Skeletal muscle satellite cell (primary cell): ENCODE results near the gene KNDC1.

Experiments used
- H3K27me3 ChIP-seq: 2 replicates; pipeline ENCODE4 v1.7.0; 2013; ENCODE audit warnings: low read length; ENCODE audit not compliant: control insufficient read depth, insufficient read depth
- H3K36me3 ChIP-seq: 2 replicates; pipeline ENCODE4 v1.7.0; 2013; ENCODE audit warnings: mild to moderate bottlenecking, control low read depth, low read length; ENCODE audit not compliant: insufficient read depth
- H3K4me1 ChIP-seq: 2 replicates; pipeline ENCODE4 v1.7.0; 2013; ENCODE audit warnings: low read length; ENCODE audit not compliant: control insufficient read depth, insufficient read depth
- H3K4me2 ChIP-seq: 2 replicates; pipeline ENCODE4 v1.7.0; 2013; ENCODE audit warnings: mild to moderate bottlenecking, low read length
- H3K4me3 ChIP-seq: 2 replicates; pipeline ENCODE4 v1.7.0; 2013; ENCODE audit warnings: low read length
- H3K9ac ChIP-seq: 2 replicates; pipeline ENCODE4 v1.7.0; 2013; ENCODE audit warnings: mild to moderate bottlenecking, low read depth, low read length, moderate library complexity
- H3K9me3 ChIP-seq: replicated peaks from 2 replicates; pipeline ENCODE4 v1.7.0; 2013; ENCODE audit warnings: mild to moderate bottlenecking, control low read depth, low read length

The KNDC1 gene

GRCh38 chr10:133253361-133253955, 93.4 kb downstream of the KNDC1 start:
- H3K36me3 ChIP-seq, result no peaks in the 10 kb centered on the region
- H3K9me3 ChIP-seq, result no peaks in the 10 kb centered on the region
- no peak overlapping the region for H3K9ac ChIP-seq
- no peak overlapping the region for H3K4me2 ChIP-seq
- no peak overlapping the region for H3K4me3 ChIP-seq
- peaks cover 10% of the 10 kb centered on the region for H3K4me1 ChIP-seq
- H3K27me3 ChIP-seq, result peaks cover 13% of the 10 kb centered on the region

GRCh38 chr10:133254421-133255120, 94.6 kb downstream of the KNDC1 start:
- no peak overlapping the region for H3K4me3 ChIP-seq
- no peak overlapping the region for H3K9ac ChIP-seq
- no peaks in the 10 kb centered on the region for H3K36me3 ChIP-seq
- H3K4me1 ChIP-seq, result peaks cover 19% of the 10 kb centered on the region
- no peaks in the 10 kb centered on the region for H3K9me3 ChIP-seq
- H3K27me3 ChIP-seq, result peaks cover 10% of the 10 kb centered on the region
- H3K4me2 ChIP-seq, result no peak overlapping the region

DNA sequence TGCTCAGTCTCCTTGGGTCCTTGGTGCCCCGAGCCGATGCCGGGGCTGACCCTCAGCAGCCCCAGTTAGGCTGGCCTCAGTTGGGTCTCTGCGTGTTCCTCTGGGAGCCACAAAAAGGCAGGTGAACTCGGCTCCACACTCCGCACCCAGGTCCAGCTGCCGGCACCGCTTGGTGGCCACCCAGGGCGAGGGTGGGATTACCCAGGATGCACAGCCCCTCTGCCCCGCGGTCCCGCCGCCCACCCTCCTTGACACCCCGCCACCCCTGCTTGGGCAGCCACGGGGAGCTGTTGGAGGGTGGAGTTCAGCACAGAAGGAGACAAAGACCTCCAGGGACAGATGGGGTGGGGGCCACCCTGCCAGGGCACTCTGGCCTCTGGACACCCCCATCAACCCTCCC, 95.3 kb downstream of the KNDC1 start:
- H3K4me1 ChIP-seq, result peaks cover 27% of the 10 kb centered on the region
- no peaks in the 10 kb centered on the region for H3K36me3 ChIP-seq
- H3K27me3 ChIP-seq, result peaks cover 6% of the 10 kb centered on the region
- H3K4me2 ChIP-seq, result no peak overlapping the region
- H3K9ac ChIP-seq, result no peak overlapping the region
- H3K4me3 ChIP-seq, result no peak overlapping the region
- H3K9me3 ChIP-seq, result no peaks in the 10 kb centered on the region

DNA sequence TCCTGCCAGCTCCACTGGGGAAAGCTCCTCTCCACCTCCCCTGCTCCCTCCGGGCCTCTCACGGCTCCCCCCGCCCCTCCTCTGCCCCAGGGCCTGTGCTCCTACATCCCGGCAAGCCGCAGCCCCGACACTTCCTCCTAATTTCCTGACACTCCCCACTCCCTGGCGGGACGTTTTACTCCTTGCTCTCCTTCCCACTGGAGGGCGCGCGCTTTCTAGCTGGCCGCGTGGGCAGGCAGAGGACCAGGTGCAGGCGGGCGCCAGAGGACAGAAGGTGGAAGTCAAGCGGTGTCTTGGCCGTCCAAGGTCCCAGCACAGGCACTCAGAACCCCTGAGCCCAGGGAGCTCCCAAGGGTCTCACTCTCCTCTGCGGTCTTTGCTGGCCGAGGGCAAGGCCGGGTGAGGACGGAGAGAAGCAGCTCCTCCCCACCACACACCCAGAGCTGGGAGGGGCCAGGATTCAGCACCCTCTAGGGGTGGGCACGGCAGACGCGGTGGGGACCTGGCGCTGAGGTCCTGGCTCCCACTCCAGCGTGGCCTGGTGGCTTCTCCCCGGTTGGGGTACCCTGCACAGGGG, 97.6 kb downstream of the KNDC1 start:
- peaks cover 44% of the 10 kb centered on the region for H3K4me1 ChIP-seq
- H3K9ac ChIP-seq, result no peak overlapping the region

GRCh38 chr10:133258066-133258817, 98.2 kb downstream of the KNDC1 start:
- Histone ChIP-seq H3K9me3 (no peaks in the 10 kb centered on the region), H3K4me3 (no peak overlapping the region), H3K9ac (no peak overlapping the region), H3K27me3 (no peaks in the 10 kb centered on the region), H3K4me2 (peak overlapping the region; percentile 64), H3K36me3 (no peaks in the 10 kb centered on the region), H3K4me1 (peaks cover 44% of the 10 kb centered on the region)

More for the DNA sequence above, 97.6 kb downstream of the KNDC1 start:
- no peaks in the 10 kb centered on the region for H3K9me3 ChIP-seq
- H3K36me3 ChIP-seq, result no peaks in the 10 kb centered on the region
- H3K27me3 ChIP-seq, result no peaks in the 10 kb centered on the region
- no peak overlapping the region for H3K4me2 ChIP-seq
- no peak overlapping the region for H3K4me3 ChIP-seq

DNA sequence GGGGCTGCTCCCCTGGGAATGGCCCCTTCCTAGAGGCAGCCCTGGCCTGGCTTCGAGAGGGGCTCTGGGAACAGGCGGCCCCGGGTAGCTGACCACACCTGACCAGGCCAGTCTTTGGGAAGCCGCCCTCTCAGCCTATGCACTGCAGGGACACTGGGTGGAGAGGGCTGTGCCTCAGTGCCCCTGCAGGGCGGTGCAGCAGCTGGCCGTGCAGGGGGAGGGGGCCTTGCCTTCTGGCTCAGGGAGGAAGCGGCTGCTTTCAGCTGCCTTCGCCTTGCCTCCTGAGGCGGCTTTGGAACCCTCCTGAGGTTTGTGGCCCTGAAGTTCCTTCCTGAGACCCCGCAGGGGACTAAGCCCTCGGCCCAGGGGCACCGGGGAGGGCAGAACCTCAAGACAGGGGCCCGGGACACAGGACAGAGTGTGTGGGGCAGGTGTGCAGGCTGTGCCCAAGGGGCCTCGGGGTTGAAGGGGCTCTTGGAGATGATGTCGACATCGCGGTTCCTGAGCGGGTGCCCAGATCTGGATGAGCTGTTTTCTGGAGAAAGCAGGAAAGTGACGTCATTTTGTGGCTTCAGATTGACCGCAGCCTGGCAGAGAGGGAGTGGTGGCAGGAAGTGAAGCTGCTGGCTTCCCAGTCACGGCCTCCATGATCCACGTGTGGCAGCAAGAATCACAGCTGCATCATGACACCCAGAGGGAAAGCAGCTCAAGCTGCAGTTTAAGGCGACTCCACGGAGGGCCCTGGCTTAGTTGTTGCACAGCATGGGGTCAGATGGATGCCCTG, 99.0 kb downstream of the KNDC1 start:
- Histone ChIP-seq H3K4me3 (peak overlapping the region; percentile 41), H3K4me2 (peak overlapping the region; percentile 64), H3K9ac (peak overlapping the region; percentile 41), H3K4me1 (peaks cover 44% of the 10 kb centered on the region), H3K27me3 (no peaks in the 10 kb centered on the region), H3K36me3 (no peaks in the 10 kb centered on the region), H3K9me3 (no peaks in the 10 kb centered on the region)

DNA sequence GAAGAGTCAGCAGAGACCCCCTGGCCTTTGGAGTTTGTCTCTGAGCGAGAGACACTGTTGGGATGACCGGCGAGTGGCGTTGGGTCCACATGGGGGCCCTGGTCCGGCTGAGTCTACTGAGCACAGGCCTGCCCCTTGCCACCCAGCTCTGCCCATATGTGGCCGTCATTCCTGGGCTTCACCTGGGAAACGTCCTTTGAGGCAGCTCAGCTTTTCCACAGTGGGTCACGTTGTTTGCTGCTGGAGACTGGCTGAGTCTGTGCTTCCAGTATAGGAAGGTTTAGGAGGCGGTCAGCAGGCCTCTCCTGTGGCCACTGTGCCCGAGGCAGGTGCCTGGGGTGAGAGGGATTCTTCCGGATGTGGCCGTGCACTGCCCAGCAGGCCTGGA, 99.6 kb downstream of the KNDC1 start:
- peak overlapping the region; percentile 59 for H3K4me2 ChIP-seq
- no peaks in the 10 kb centered on the region for H3K36me3 ChIP-seq
- peak overlapping the region; percentile 11 for H3K9ac ChIP-seq
- no peak overlapping the region for H3K4me3 ChIP-seq
- H3K9me3 ChIP-seq, result no peaks in the 10 kb centered on the region
- H3K27me3 ChIP-seq, result no peaks in the 10 kb centered on the region
- H3K4me1 ChIP-seq, result peaks cover 44% of the 10 kb centered on the region

DNA sequence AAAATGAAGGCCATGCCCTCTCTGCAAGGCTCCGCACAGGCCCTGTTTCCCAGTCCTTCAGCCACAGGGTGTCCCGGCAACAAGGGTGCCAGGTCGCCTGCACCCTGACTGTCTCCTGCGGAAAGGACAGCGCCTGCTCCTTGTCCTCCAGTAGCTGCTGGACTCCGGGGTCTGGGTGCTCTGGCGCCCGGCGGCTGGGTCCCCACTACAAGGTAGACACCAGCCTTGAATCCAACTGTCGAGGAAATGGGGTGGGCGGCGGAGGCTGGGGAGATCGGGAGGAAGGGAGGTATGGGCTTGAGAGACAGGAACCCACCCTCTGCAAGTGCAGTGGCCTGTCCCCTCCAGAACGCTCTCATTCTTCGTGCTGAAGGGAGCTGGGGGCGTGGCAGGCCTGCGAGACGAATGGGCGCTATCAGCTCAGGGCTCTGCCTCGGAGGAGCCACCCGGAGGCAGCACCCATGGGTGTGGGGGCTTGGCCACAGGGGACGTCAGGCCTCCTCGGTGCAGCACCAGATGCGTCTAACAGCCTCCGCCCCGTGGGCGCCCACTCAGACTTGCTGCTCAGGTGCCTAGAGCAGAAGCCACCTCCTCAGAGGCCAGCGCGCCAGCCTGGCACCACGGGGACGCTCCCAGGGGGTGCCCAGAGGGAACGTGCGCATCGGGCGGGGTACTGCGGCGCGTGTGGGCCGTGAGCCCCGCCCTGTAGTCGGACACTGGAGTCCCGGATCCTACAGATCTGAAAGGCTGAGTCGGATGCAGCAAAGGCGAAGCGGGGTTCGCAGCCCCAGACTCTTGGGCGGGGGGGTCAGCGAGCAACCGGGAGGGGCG, 101.1 kb downstream of the KNDC1 start:
- Histone ChIP-seq H3K36me3 (no peaks in the 10 kb centered on the region), H3K4me3 (peak overlapping the region; percentile 72), H3K9ac (peak overlapping the region; percentile 77), H3K9me3 (no peaks in the 10 kb centered on the region), H3K27me3 (no peaks in the 10 kb centered on the region), H3K4me2 (peak overlapping the region; percentile 80), H3K4me1 (peaks cover 44% of the 10 kb centered on the region)

- Histone ChIP-seq H3K9me3 (no peaks in the 10 kb centered on the region), H3K4me3 (peak overlapping the region; percentile 72), H3K4me1 (peaks cover 44% of the 10 kb centered on the region), H3K4me2 (peak overlapping the region; percentile 82), H3K36me3 (no peaks in the 10 kb centered on the region), H3K27me3 (no peaks in the 10 kb centered on the region), H3K9ac (peak overlapping the region; percentile 77)
Measured at GRCh38 chr10:133261726-133262325, 101.8 kb downstream of the KNDC1 start.

DNA sequence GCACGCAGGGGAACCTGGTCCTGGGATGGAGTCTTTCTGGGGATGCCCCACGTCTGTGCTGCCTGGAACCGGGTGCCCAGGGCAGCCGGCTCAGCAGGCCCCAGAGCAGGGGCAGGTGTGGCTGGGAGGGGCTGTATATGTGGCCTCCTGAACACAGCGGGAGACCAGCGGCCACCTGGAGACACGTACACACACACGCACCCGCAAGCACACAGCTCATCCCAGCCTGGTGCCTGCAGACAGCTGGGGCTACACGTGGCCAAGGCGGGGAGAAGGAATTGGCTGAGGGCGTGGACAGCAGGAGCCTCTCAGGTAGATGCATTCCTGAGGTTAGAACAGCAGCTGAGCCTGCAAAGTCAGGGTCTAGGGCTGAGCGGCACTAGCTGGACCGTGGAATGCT, 102.7 kb downstream of the KNDC1 start:
- no peaks in the 10 kb centered on the region for H3K36me3 ChIP-seq
- H3K4me1 ChIP-seq, result peaks cover 42% of the 10 kb centered on the region
- no peak overlapping the region for H3K4me3 ChIP-seq
- no peaks in the 10 kb centered on the region for H3K27me3 ChIP-seq
- H3K9me3 ChIP-seq, result no peaks in the 10 kb centered on the region
- H3K9ac ChIP-seq, result no peak overlapping the region
- peak overlapping the region; percentile 82 for H3K4me2 ChIP-seq
